ENCODE data around the gene IL4I1. TPM values are rescaled to one million over a fixed set of nuclear protein-coding genes. Genes with fewer than 3 reads are reported as not detected.

IL4I1 gene
- total and polyA plus RNA-seq, 2 of the 8 experiments (the other 6 are each of a cell fraction or from before 2014, with no cell fraction given) = 0.41 to 0.76 TPM

DNA sequence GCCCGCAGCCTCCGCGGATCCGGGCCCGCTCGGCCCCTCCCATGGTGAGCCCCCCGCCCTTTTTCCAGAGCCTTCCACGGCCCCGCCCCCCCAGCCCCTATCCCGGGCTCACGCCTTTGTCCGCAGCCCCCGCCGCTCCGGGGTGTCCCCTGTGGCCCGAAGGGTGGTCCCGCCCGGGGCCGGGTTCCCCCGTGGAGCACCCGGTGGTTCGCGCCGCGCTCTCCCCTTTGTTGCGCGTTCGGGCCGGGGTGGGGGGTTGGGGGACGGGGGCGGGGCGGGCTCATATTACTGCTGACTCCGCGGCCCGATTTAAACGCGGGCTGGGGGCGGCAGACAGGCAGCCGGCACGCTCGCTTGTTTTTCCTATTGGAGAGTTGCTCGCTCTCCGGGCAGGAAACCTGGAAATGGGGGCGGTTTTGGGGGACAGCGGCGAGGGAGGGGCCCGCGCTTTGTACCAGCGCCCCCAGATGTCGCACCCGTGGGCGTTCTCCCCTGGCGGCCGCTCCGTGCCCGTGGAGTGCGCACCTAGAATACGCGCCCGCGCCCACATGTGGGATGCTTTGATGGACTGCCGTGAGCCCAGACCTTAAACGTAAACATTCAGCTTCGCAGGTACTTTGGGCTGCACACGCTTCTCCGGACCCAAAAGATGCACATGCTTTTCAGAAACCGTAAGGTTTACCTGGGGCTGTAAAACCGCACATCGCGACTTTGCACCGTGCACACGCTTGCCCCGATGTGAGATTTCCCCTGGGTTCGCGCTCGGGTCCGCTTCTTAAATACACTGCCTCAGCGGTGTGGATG, 45.0 kb downstream of the IL4I1 start:
- Histone ChIP-seq H2BK12ac (ENCODE audit: low read depth, low read length) (no peak overlapping the region), H2BK5ac (ENCODE audit: low read depth, low read length) (no peak overlapping the region), H3K56ac (replicated peaks; ENCODE audit: insufficient read length, low read depth, low read length) (no peak overlapping the region), H3K14ac (ENCODE audit: insufficient read length) (no peak overlapping the region), H4K5ac (ENCODE audit: insufficient read length, low read depth, low read length) (peak overlapping the region; percentile 45), H2BK20ac (ENCODE audit: low read length) (no peak overlapping the region), H2AFZ (ENCODE audit: low read length) (no peak overlapping the region), H4K8ac (ENCODE audit: extremely low read depth, insufficient read depth, low read length) (peak overlapping the region; percentile 87; the same call in 1 of the 2 replicates), H2BK120ac (replicated peaks; ENCODE audit: low read depth, low read length) (no peak overlapping the region), H3K27me3 (replicated peaks in 1 of 4; ENCODE audit: control insufficient read depth in 3 of 4, extremely low read depth in 1 of 4, insufficient read depth in 3 of 4, low read length in 3 of 4) (no peaks in the 10 kb centered on the region; a peak in 1 of 7 replicates), H3K9me3 (ENCODE audit: insufficient read depth in 2 of 2, low read depth in 1 of 2, low read length in 1 of 2) (no peaks in the 10 kb centered on the region), H3K4me2 (ENCODE audit: insufficient read depth in 1 of 2, low read depth in 2 of 2, low read length in 2 of 2) (peak overlapping the region; percentile 84 to 98), H3K4me3 (ENCODE audit: extremely low read depth in 1 of 4, insufficient read depth in 2 of 4, low read depth in 3 of 4, low read length in 4 of 4) (peak overlapping the region; percentile 62 to 88 (median 80)), H3K23ac (ENCODE audit: insufficient read length) (no peak overlapping the region), H3K79me1 (ENCODE audit: low read depth, low read length) (peaks cover 18% of the 10 kb centered on the region), H3K36me3 (ENCODE audit: control insufficient read depth in 2 of 4, insufficient read depth in 4 of 4, low read length in 3 of 4) (peaks cover 0 to 31% (median 11%) of the 10 kb centered on the region in 4 experiments; a peak in 6 of 8 replicates), H4K20me1 (replicated peaks in 1 of 2; ENCODE audit: control insufficient read depth in 1 of 2, insufficient read depth in 2 of 2, low read length in 2 of 2) (peaks cover 31 to 42% of the 10 kb centered on the region in 2 experiments), H2BK15ac (ENCODE audit: low read length) (no peak overlapping the region), H3K9ac (replicated peaks in 1 of 4; ENCODE audit: extremely low read depth in 1 of 4, low read depth in 3 of 4, low read length in 3 of 4) (peak overlapping the region; percentile 70 to 98 (median 83); a peak in 6 of 7 replicates), H3K4me1 (replicated peaks in 1 of 4; ENCODE audit: control insufficient read depth in 3 of 4, insufficient read depth in 4 of 4, low read length in 3 of 4) (peaks cover 3 to 9% (median 6%) of the 10 kb centered on the region in 4 experiments), H4K91ac (replicated peaks; ENCODE audit: insufficient read length, low read length) (no peak overlapping the region), H3K27ac (ENCODE audit: low read depth, low read length) (peak overlapping the region; percentile 87; the same call in 1 of the 2 replicates), H3K23me2 (ENCODE audit: low read depth, low read length) (peaks cover 10% of the 10 kb centered on the region; the same call in 1 of the 2 replicates), H3K79me2 (ENCODE audit: control insufficient read depth in 1 of 2, insufficient read depth in 2 of 2, low read length in 2 of 2) (peaks cover 17 to 28% of the 10 kb centered on the region in 2 experiments), H2AK5ac (ENCODE audit: low read depth, low read length) (no peak overlapping the region), H3K4ac (replicated peaks; ENCODE audit: insufficient read length, low read depth, low read length) (no peak overlapping the region), H3K18ac (ENCODE audit: extremely low read depth, low read length) (no peak overlapping the region; the same call in none of the 2 replicates)
- POLR2A ChIA-PET (ENCODE audit: partially characterized antibody) = interaction anchor here (1.1 to 12.4 kb wide), 24 partner anchors 7 to 167 kb away, joined by 3 to 247 read pairs (median 6); partner anchors contain the start of genes ADM5, AP2A1, ATF5 and CPT1C
- DNase-seq (ENCODE audit: low read depth in 1 of 2, low spot score in 2 of 2) (peak in 1 of 2 experiments; percentile 69), FAIRE-seq (no peak)
- TF ChIP-seq POLR2A (IDR thresholded peaks at IDR 0.05; ENCODE audit: control extremely low read depth in 1 of 2, low read depth in 2 of 2, low read length in 2 of 2) (peak in 1 of 2 experiments; percentile 54; a peak in 2 of 3 replicates), SIN3A (conservative IDR thresholded peaks at IDR 0.05 in 1 of 2, IDR thresholded peaks at IDR 0.05 in 1 of 2; ENCODE audit: low read depth in 1 of 2, low read length in 2 of 2) (peak in 1 of 2 experiments; percentile 40; a peak in 1 of 4 replicates), TCF12 (IDR thresholded peaks at IDR 0.05; ENCODE audit: low read depth, low read length) (no peak), SAP30 (IDR thresholded peaks at IDR 0.05; ENCODE audit: insufficient read depth, insufficient replicate concordance, low read length) (peak; percentile 84), ASH2L (IDR thresholded peaks at IDR 0.05; ENCODE audit: low read length) (peak; percentile 41)
- TF ChIP-seq, protein P1, sequence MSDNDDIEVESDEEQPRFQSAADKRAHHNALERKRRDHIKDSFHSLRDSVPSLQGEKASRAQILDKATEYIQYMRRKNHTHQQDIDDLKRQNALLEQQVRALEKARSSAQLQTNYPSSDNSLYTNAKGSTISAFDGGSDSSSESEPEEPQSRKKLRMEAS (IDR thresholded peaks at IDR 0.05) = 0 out of 2 replicates have a peak, but pooled peaks have one; percentile 13
- TF ChIP-seq, protein P2, sequence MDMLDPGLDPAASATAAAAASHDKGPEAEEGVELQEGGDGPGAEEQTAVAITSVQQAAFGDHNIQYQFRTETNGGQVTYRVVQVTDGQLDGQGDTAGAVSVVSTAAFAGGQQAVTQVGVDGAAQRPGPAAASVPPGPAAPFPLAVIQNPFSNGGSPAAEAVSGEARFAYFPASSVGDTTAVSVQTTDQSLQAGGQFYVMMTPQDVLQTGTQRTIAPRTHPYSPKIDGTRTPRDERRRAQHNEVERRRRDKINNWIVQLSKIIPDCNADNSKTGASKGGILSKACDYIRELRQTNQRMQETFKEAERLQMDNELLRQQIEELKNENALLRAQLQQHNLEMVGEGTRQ (IDR thresholded peaks at IDR 0.05; ENCODE audit: low read length) = no peak
- TF ChIP-seq, protein P3, sequence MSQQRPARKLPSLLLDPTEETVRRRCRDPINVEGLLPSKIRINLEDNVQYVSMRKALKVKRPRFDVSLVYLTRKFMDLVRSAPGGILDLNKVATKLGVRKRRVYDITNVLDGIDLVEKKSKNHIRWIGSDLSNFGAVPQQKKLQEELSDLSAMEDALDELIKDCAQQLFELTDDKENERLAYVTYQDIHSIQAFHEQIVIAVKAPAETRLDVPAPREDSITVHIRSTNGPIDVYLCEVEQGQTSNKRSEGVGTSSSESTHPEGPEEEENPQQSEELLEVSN (IDR thresholded peaks at IDR 0.05) = no peak
- 10% methylated on average over 35 of the region's 78 CpGs; no CpG with 5 or more reads in 1 of the 2 experiments for WGBS, 2 experiments (ENCODE audit: extremely low coverage in 1 of 2, insufficient coverage in 1 of 2, insufficient read length in 1 of 2, insufficient replicate concordance in 2 of 2, low coverage in 1 of 2, low lambda C conversion rate in 2 of 2, missing lambda C conversion rate in 1 of 2)
- CTCF ChIA-PET (ENCODE audit: partially characterized antibody) = interaction anchor here (0.7 to 1.2 kb wide), 2 partner anchors 39 to 51 kb away, joined by 3 read pairs; no protein-coding TSS in a partner anchor

Data from H1 (cell line).